Panc1 (cell line): Measurements from ENCODE around the gene MARCHF3.

Experiments
- CTCF ChIP-seq: fragments of 450-650 bp; IDR thresholded peaks from 2 replicates; pipeline ENCODE4 v1.5.1; 2017; ENCODE audit warnings: mild to moderate bottlenecking
- SIN3A ChIP-seq: IDR thresholded peaks from 2 replicates; pipeline ENCODE4 v1.6.1; 2012; ENCODE audit warnings: low read depth, mild to moderate bottlenecking, low read length, moderate library complexity, borderline replicate concordance; ENCODE audit not compliant: insufficient read depth
- TCF7L2 ChIP-seq: IDR thresholded peaks from 2 replicates; pipeline ENCODE4 v1.6.1; 2011; ENCODE audit warnings: mild to moderate bottlenecking, low read depth, low read length, inconsistent platforms

- no peak for TF ChIP-seq CTCF
- TF ChIP-seq TCF7L2, result no peak
- no peak for TF ChIP-seq SIN3A
Observed at GRCh38 chr5:126851501-126852011, 178.8 kb downstream of the MARCHF3 start.
